LNCaP clone FGC (cell line): ENCODE measurements around the gene SIK3.

Experiments
- DNase-seq: peaks from one replicate; pipeline ENCODE4 v3.0.0-alpha.2; 2011; ENCODE audit warnings: low read depth
- H3K4me3 ChIP-seq: 2 replicates; pipeline ENCODE4 v1.5.1; 2011; ENCODE audit warnings: mild to moderate bottlenecking, low read depth, low read length, control low read depth
- CTCF ChIP-seq: IDR thresholded peaks from 2 replicates; pipeline ENCODE4 v1.5.1; 2012; ENCODE audit warnings: mild to moderate bottlenecking; ENCODE audit not compliant: control insufficient read depth, insufficient read depth; ENCODE audit errors: extremely low read depth

The SIK3 gene

GRCh38 chr11:116946414-116946813 is 151.8 kb downstream of the SIK3 start:
- peak; percentile 80 for DNase-seq
- no peak for TF ChIP-seq CTCF
- H3K4me3 ChIP-seq = no peak overlapping the region

DNA sequence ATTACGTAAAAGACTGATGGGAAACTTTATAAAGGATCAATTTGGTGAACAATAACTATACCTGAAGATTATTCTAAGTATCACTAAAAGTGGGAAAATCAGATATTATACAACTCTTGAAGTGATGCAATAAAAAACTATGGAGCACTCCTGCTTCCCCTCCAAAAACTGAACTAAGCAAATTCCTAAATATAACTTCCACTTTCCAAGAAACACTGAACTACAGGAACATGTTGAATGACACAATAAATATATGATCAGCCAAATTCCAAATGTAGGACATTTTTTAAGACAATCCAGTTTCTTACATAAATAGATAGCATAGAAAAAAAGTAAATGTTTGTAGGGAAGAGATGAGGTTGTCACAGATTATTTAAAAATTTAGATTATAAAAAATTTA is 158.7 kb downstream of the SIK3 start:
- no peak overlapping the region for H3K4me3 ChIP-seq
- DNase-seq = no peak
- no peak for TF ChIP-seq CTCF

GRCh38 chr11:116938471-116939070 is 159.7 kb downstream of the SIK3 start:
- TF ChIP-seq CTCF = no peak

DNA sequence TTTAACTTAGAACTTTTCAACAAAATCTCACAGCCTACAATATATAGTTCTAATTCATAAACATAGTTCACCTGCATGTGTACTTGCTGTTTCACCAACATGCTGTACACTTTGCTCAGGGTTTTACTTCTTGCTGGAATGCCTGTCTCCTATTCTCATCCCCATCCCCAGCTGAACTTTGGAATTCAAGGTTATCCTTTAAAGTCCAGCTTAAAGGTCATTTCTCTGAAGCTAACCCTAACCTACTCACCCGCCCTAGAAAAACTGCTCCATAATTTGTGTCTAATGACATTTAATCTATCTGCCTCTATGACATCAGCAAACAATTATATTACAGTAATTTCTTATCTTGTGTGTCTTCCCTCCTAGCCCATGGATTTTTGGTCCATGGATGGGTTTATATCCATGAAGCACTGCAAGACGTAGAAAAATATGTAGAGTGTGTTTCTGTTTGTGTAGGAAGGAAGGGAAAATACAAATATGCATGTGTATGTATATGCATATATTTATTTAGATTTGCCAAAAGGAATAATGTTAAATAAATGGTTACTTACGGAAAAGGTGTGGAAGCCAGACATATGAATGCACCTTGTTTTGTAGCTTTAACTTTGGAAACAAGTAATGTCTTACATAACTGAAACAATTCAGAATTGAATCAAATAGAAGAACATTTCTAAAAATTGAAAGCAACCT is 161.3 kb downstream of the SIK3 start:
- no peak overlapping the region for H3K4me3 ChIP-seq
- TF ChIP-seq CTCF = no peak
- DNase-seq = no peak

More at GRCh38 chr11:116938471-116939070, 159.7 kb downstream of the SIK3 start:
- no peak overlapping the region for H3K4me3 ChIP-seq
- DNase-seq = no peak

DNA sequence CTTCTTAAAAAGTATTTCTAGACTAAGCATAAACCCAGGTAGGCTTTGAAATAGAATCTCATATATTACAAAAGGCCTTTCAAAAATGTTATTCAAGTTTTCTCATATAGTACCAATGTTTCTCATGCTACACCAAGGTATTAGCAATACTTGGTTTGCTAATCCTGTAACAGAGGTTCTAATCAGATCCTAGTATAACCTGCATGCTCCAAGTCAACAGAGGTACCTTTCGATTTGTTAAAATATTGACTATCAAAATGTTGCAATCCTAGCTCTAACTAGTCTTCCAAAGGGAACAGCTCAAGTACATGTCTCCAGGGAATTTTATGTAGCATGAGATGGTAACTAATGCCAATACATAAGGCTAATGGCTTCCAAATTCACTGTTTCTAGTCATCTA is 162.7 kb downstream of the SIK3 start:
- DNase-seq = no peak
- no peak for TF ChIP-seq CTCF
- H3K4me3 ChIP-seq = no peak overlapping the region

DNA sequence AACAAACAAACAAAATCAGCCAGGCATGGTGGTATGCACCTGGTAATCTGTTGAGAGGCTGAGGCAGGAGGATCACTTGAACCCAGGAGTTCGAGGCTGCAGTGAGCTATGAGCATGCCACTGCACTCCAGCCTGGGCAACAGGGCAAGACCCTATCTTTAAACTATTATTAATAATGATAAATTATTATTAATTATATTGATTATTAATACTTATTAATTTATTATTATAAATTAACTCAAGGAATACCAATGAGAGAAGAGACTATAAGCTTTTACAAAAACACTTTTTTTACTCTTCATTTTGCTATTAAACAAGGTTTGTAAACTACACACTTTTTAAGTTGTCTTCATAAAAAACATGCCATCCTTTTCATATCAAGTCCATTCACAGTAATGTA is 163.1 kb downstream of the SIK3 start:
- no peak for TF ChIP-seq CTCF
- DNase-seq = no peak
- H3K4me3 ChIP-seq = no peak overlapping the region

DNA sequence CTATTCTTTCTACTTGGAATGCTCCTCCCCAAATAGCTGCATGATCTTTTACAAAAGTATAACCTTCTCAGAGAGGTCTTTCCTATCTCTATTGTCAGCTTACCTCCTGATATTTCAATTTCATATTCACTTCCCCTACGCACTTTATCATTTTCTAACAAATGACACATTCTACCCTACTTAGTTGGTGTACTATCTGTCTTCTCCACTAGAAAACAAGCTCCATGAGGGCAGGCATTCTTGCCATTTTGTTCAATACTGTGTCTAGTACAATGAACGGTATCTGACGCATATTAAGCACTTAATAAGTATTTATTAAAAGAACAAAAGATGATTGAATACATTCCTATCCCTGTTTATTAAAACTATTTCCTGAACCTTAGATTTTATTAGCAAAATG is 164.3 kb downstream of the SIK3 start:
- no peak overlapping the region for H3K4me3 ChIP-seq
- no peak for DNase-seq
- TF ChIP-seq CTCF = no peak
